Medulla oblongata (tissue), 1 donor: ENCODE measurements around the gene RNF26.
A peak's percentile ranks its signal among the peaks of the same experiment; 100 is the strongest.

ENCODE experiments used
- DNase-seq: peaks from one replicate; pipeline ENCODE4 v3.0.0-alpha.2; 2015; ENCODE audit errors: extremely low spot score

RNF26 gene

GRCh38 chr11:119316016-119316728 is 18.2 kb upstream of the RNF26 start:
- DNase-seq: peak; percentile 82

GRCh38 chr11:119316729-119317591 is 17.4 kb upstream of the RNF26 start, which contains the start of gene MCAM:
Gene MCAM (minus strand): TSS chr11:119317130. CDS start chr11:119317101, 29 bp downstream.
- peak; percentile 30 for DNase-seq

GRCh38 chr11:119317592-119318239 is 16.6 kb upstream of the RNF26 start:
- no peak for DNase-seq

GRCh38 chr11:119318240-119319135 is 15.8 kb upstream of the RNF26 start:
- peak; percentile 13 for DNase-seq

- no peak for DNase-seq
Measured at GRCh38 chr11:119319136-119319699, 15.1 kb upstream of the RNF26 start.

- no peak for DNase-seq
Measured at GRCh38 chr11:119319700-119320239, 14.6 kb upstream of the RNF26 start.

- DNase-seq: peak; percentile 64
Measured at GRCh38 chr11:119320240-119320775, 14.0 kb upstream of the RNF26 start.

- DNase-seq: peak; percentile 30
Measured at GRCh38 chr11:119320776-119321524, 13.4 kb upstream of the RNF26 start.

GRCh38 chr11:119322360-119322739 is 12.0 kb upstream of the RNF26 start:
- DNase-seq: no peak

- no peak for DNase-seq
Measured at GRCh38 chr11:119322921-119323531, 11.3 kb upstream of the RNF26 start.

GRCh38 chr11:119323532-119324033 is 10.7 kb upstream of the RNF26 start:
- DNase-seq: peak; percentile 81

- DNase-seq: no peak
Measured at GRCh38 chr11:119324189-119324588, 10.1 kb upstream of the RNF26 start.

GRCh38 chr11:119329320-119329719 is 5.0 kb upstream of the RNF26 start:
- no peak for DNase-seq

- DNase-seq: no peak
Measured at GRCh38 chr11:119330237-119330636, 4.1 kb upstream of the RNF26 start.

- DNase-seq: no peak
Measured at GRCh38 chr11:119332111-119332765, 2.1 kb upstream of the RNF26 start.

GRCh38 chr11:119335091-119335654 is 846 bp downstream of the RNF26 start:
- no peak for DNase-seq

GRCh38 chr11:119335655-119336543 is 1.6 kb downstream of the RNF26 start:
- DNase-seq: peak; percentile 77
